ENCODE measurements around the gene LCLAT1. TPM values are rescaled to one million over a fixed set of nuclear protein-coding genes. Genes with fewer than 3 reads are reported as not detected.

LCLAT1 gene
- total and polyA plus RNA-seq, 4 experiments from 2014 or later, result 6.1 to 24.9 (median 12.8) TPM

GRCh38 chr2:30454571-30454970 is 7.5 kb downstream of the LCLAT1 start:
- no peak overlapping the region for H3K4me3 ChIP-seq (ENCODE audit: low read length in 2 of 2)
- H3K27ac ChIP-seq (ENCODE audit: low read depth, low read length), result no peak overlapping the region
- intact Hi-C loops (cut with micrococcal nuclease), result no loop called here
- no peaks in the 10 kb centered on the region for H3K36me3 ChIP-seq (ENCODE audit: insufficient read depth, low read length)
- Mint-ChIP-seq H3K4me3 (no peak overlapping the region), H3K27me3 (no peaks in the 10 kb centered on the region), H3K36me3 (peaks cover 5% of the 10 kb centered on the region in 2 donors), H3K9me3 (no peaks in the 10 kb centered on the region), H3K4me1 (peaks cover 33 to 51% (median 38%) of the 10 kb centered on the region in 4 donors), H3K27ac (no peak overlapping the region)
- ChIA-PET POLR2A (ENCODE audit: partially characterized antibody) (no interaction called here), CTCF (ENCODE audit: partially characterized antibody) (interaction anchor here (1.1 kb wide), 1 partner anchor 257 kb away, joined by 3 read pairs; no protein-coding TSS in a partner anchor)
- DNase-seq, result no peak
- H3K9me3 ChIP-seq (ENCODE audit: control insufficient read depth in 1 of 2, low read length in 2 of 2), result no peaks in the 10 kb centered on the region
- peaks cover 18% of the 10 kb centered on the region for H3K4me1 ChIP-seq (ENCODE audit: insufficient read depth, low read length)
- no peaks in the 10 kb centered on the region for H3K27me3 ChIP-seq (ENCODE audit: insufficient read depth, low read length)

DNA sequence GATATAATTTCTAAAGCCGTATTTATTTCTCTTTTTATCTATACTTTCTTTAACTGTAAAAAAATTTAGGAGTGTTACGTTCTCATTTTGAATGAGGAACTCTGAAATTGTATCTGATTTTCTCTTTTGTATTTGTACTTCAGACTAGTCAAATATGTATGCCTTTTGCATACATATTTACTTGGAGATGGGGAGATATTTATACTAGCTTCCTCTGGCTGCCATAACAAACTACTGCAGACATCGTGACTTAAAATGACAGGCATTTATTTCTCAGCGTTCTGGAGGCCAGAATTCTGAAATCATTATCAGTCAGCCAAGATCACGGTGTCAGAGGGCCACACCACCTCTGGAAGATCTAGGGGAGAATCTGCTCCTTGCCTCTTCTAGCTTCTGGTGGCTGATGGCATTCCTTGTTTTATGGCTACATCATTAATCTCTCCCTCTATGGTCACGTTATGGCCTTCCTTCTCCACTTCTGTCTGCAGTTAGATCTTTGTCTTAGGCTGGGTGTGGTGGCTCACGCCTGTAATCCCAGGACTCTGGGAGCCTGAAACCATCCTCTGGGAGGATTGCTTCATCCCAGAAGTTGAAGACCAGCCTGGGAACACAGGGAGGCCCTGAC is 8.2 kb downstream of the LCLAT1 start:
- H3K27ac ChIP-seq (ENCODE audit: low read depth, low read length), result no peak overlapping the region
- Mint-ChIP-seq H3K9me3 (no peaks in the 10 kb centered on the region), H3K36me3 (peaks cover 5 to 7% of the 10 kb centered on the region in 2 donors), H3K27ac (no peak overlapping the region), H3K4me1 (peaks cover 34 to 52% (median 42%) of the 10 kb centered on the region in 4 donors), H3K4me3 (no peak overlapping the region), H3K27me3 (no peaks in the 10 kb centered on the region)
- H3K4me3 ChIP-seq (ENCODE audit: low read length in 2 of 2), result no peak overlapping the region
- ChIA-PET POLR2A (ENCODE audit: partially characterized antibody) (no interaction called here), CTCF (ENCODE audit: partially characterized antibody) (no interaction called here)
- no peaks in the 10 kb centered on the region for H3K27me3 ChIP-seq (ENCODE audit: insufficient read depth, low read length)
- peaks cover 17% of the 10 kb centered on the region for H3K4me1 ChIP-seq (ENCODE audit: insufficient read depth, low read length)
- H3K36me3 ChIP-seq (ENCODE audit: insufficient read depth, low read length), result no peaks in the 10 kb centered on the region
- no peaks in the 10 kb centered on the region for H3K9me3 ChIP-seq (ENCODE audit: control insufficient read depth in 1 of 2, low read length in 2 of 2)
- intact Hi-C loops (cut with micrococcal nuclease), result loop anchor here (1.0 kb wide), 1 partner anchor 8 kb away; the partner anchor contains the start of gene LCLAT1
- DNase-seq, result no peak

DNA sequence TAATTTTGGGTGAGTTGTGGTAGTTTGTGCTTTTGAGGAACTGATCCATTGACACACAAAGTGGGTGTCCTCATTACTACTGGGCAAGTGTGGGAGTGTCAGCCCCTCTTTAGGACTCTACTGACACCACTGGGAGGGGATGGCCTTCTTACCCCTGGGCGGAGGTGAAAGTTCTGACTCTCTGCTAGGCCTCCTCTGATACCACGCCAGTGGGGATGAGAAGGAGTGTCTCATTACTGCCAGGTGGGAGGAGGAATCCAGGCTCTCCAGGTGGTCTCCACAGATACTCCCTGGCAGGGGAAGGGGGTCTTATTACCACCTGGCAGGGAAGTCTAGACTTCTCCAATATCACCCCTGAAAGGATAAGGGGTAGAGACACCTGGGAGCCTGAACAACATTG is 9.1 kb downstream of the LCLAT1 start:
- no peak overlapping the region for H3K4me3 ChIP-seq (ENCODE audit: low read length in 2 of 2)
- Mint-ChIP-seq H3K27me3 (no peaks in the 10 kb centered on the region), H3K27ac (peak overlapping the region in 2 of 7 donors; percentile 31 to 44), H3K4me1 (peaks cover 33 to 51% (median 45%) of the 10 kb centered on the region in 4 donors), H3K4me3 (no peak overlapping the region), H3K36me3 (peaks cover 7 to 8% of the 10 kb centered on the region in 2 donors), H3K9me3 (no peaks in the 10 kb centered on the region)
- intact Hi-C loops (cut with micrococcal nuclease), result no loop called here
- CTCF ChIA-PET (ENCODE audit: partially characterized antibody), result interaction anchor here (1.1 kb wide), 1 partner anchor 35 kb away, joined by 3 read pairs; no protein-coding TSS in a partner anchor
- no peak for DNase-seq
- H3K9me3 ChIP-seq (ENCODE audit: control insufficient read depth in 1 of 2, low read length in 2 of 2), result no peaks in the 10 kb centered on the region
- no peaks in the 10 kb centered on the region for H3K36me3 ChIP-seq (ENCODE audit: insufficient read depth, low read length)
- peaks cover 14% of the 10 kb centered on the region for H3K4me1 ChIP-seq (ENCODE audit: insufficient read depth, low read length)
- no peaks in the 10 kb centered on the region for H3K27me3 ChIP-seq (ENCODE audit: insufficient read depth, low read length)
- no peak overlapping the region for H3K27ac ChIP-seq (ENCODE audit: low read depth, low read length)
- POLR2A ChIA-PET (ENCODE audit: partially characterized antibody), result no interaction called here

- POLR2A ChIA-PET (ENCODE audit: partially characterized antibody), result no interaction called here
These were observed 9.5 kb downstream of the LCLAT1 start for GRCh38 chr2:30456579-30456978.

GRCh38 chr2:30457296-30457695 is 10.2 kb downstream of the LCLAT1 start:
- Mint-ChIP-seq H3K27ac (no peak overlapping the region), H3K36me3 (peaks cover 10 to 17% of the 10 kb centered on the region in 2 donors), H3K27me3 (no peaks in the 10 kb centered on the region), H3K9me3 (no peaks in the 10 kb centered on the region), H3K4me1 (peaks cover 34 to 54% (median 47%) of the 10 kb centered on the region in 4 donors), H3K4me3 (no peak overlapping the region)
- Histone ChIP-seq H3K4me3 (ENCODE audit: low read length in 2 of 2) (no peak overlapping the region), H3K27me3 (ENCODE audit: insufficient read depth, low read length) (no peaks in the 10 kb centered on the region), H3K27ac (ENCODE audit: low read depth, low read length) (no peak overlapping the region), H3K9me3 (ENCODE audit: control insufficient read depth in 1 of 2, low read length in 2 of 2) (no peaks in the 10 kb centered on the region), H3K36me3 (ENCODE audit: insufficient read depth, low read length) (no peaks in the 10 kb centered on the region), H3K4me1 (ENCODE audit: insufficient read depth, low read length) (peaks cover 14% of the 10 kb centered on the region)
- intact Hi-C loops (cut with micrococcal nuclease), result no loop called here
- CTCF ChIA-PET (ENCODE audit: partially characterized antibody), result interaction anchor here (0.9 to 1.1 kb wide), 3 partner anchors 36 to 227 kb away, joined by 3 read pairs; no protein-coding TSS in a partner anchor
- no peak for DNase-seq
- POLR2A ChIA-PET (ENCODE audit: partially characterized antibody), result no interaction called here

More at GRCh38 chr2:30456579-30456978, 9.5 kb downstream of the LCLAT1 start:
- Mint-ChIP-seq H3K27ac (peak overlapping the region in 1 of 7 donors; percentile 8), H3K27me3 (no peaks in the 10 kb centered on the region), H3K9me3 (no peaks in the 10 kb centered on the region), H3K36me3 (peaks cover 10 to 13% of the 10 kb centered on the region in 2 donors), H3K4me1 (peaks cover 30 to 53% (median 45%) of the 10 kb centered on the region in 4 donors), H3K4me3 (no peak overlapping the region)
- Histone ChIP-seq H3K27ac (ENCODE audit: low read depth, low read length) (no peak overlapping the region), H3K4me1 (ENCODE audit: insufficient read depth, low read length) (peaks cover 14% of the 10 kb centered on the region), H3K9me3 (ENCODE audit: control insufficient read depth in 1 of 2, low read length in 2 of 2) (no peaks in the 10 kb centered on the region), H3K36me3 (ENCODE audit: insufficient read depth, low read length) (no peaks in the 10 kb centered on the region), H3K4me3 (ENCODE audit: low read length in 2 of 2) (no peak overlapping the region), H3K27me3 (ENCODE audit: insufficient read depth, low read length) (no peaks in the 10 kb centered on the region)
- DNase-seq, result no peak
- intact Hi-C loops (cut with micrococcal nuclease), result no loop called here
- CTCF ChIA-PET (ENCODE audit: partially characterized antibody), result interaction anchor here (0.9 to 1.1 kb wide), 2 partner anchors 35 to 105 kb away, joined by 3 read pairs; no protein-coding TSS in a partner anchor

DNA sequence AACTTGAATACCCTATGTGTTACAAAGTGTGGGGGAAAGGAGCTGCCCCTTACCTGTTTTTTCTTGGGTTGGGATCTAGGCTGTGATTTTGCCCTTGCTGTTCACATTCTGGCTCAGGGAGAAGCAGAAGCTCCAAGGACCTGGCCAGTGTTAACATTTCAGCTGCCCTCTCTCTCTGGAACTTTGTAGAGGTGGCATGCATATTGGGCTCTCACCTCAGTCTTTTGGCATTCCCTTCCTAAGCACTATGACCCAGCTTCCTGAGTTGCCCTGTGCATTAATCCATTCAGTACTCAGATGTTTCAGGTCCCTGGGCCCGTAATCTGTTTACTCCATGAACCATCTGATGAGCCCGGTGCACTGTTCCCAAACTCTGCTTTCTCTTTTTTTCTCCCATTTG is 12.1 kb downstream of the LCLAT1 start:
- no peaks in the 10 kb centered on the region for H3K36me3 ChIP-seq (ENCODE audit: insufficient read depth, low read length)
- no peak overlapping the region for H3K4me3 ChIP-seq (ENCODE audit: low read length in 2 of 2)
- CTCF ChIA-PET (ENCODE audit: partially characterized antibody), result interaction anchor here (0.8 to 1.4 kb wide), 2 partner anchors 17 to 221 kb away, joined by 3 to 4 read pairs; no protein-coding TSS in a partner anchor
- peak overlapping the region in 3 of 7 donors; percentile 17 to 26 (median 19) for H3K27ac Mint-ChIP-seq
- H3K27ac ChIP-seq (ENCODE audit: low read depth, low read length), result no peak overlapping the region
- POLR2A ChIA-PET (ENCODE audit: partially characterized antibody), result interaction anchor here (1.2 to 1.5 kb wide), 2 partner anchors 122 to 124 kb away, joined by 3 read pairs; no protein-coding TSS in a partner anchor
- no peak overlapping the region for H3K4me3 Mint-ChIP-seq
- H3K4me1 ChIP-seq (ENCODE audit: insufficient read depth, low read length), result peaks cover 18% of the 10 kb centered on the region
- peaks cover 29 to 44% (median 40%) of the 10 kb centered on the region in 4 donors for H3K4me1 Mint-ChIP-seq
- no peak for DNase-seq
- no peaks in the 10 kb centered on the region for H3K9me3 Mint-ChIP-seq
- H3K27me3 Mint-ChIP-seq, result no peaks in the 10 kb centered on the region
- H3K9me3 ChIP-seq (ENCODE audit: control insufficient read depth in 1 of 2, low read length in 2 of 2), result no peaks in the 10 kb centered on the region
- H3K36me3 Mint-ChIP-seq, result peaks cover 10 to 17% of the 10 kb centered on the region in 2 donors
- H3K27me3 ChIP-seq (ENCODE audit: insufficient read depth, low read length), result no peaks in the 10 kb centered on the region
- intact Hi-C loops (cut with micrococcal nuclease), result no loop called here

GRCh38 chr2:30462131-30462857 is 15.2 kb downstream of the LCLAT1 start:
- Histone ChIP-seq H3K27ac (ENCODE audit: low read depth, low read length) (no peak overlapping the region), H3K36me3 (ENCODE audit: insufficient read depth, low read length) (no peaks in the 10 kb centered on the region), H3K4me1 (ENCODE audit: insufficient read depth, low read length) (peaks cover 32% of the 10 kb centered on the region), H3K27me3 (ENCODE audit: insufficient read depth, low read length) (no peaks in the 10 kb centered on the region), H3K4me3 (ENCODE audit: low read length in 2 of 2) (no peak overlapping the region), H3K9me3 (ENCODE audit: control insufficient read depth in 1 of 2, low read length in 2 of 2) (no peaks in the 10 kb centered on the region)
- Mint-ChIP-seq H3K9me3 (peaks cover 0 to 2% (median 0%) of the 10 kb centered on the region in 8 donors), H3K27me3 (no peaks in the 10 kb centered on the region), H3K27ac (peak overlapping the region in 3 of 7 donors; percentile 14 to 62 (median 38)), H3K36me3 (peaks cover 8 to 17% of the 10 kb centered on the region in 2 donors), H3K4me3 (no peak overlapping the region), H3K4me1 (peaks cover 27 to 37% (median 35%) of the 10 kb centered on the region in 4 donors)
- DNase-seq, result no peak
- intact Hi-C loops (cut with micrococcal nuclease), result no loop called here
- ChIA-PET POLR2A (ENCODE audit: partially characterized antibody) (interaction anchor here (1.3 kb wide), 1 partner anchor 196 kb away, joined by 3 read pairs; no protein-coding TSS in a partner anchor), CTCF (ENCODE audit: partially characterized antibody) (interaction anchor here (1.0 kb wide), 1 partner anchor 128 kb away, joined by 3 read pairs; no protein-coding TSS in a partner anchor)

All from CD4-positive, alpha-beta memory T cell (primary cell).